Endothelial cell (in vitro differentiated cells): ENCODE results near the gene NECAB3. TPM values are rescaled to one million over a fixed set of nuclear protein-coding genes. Genes with fewer than 3 reads are reported as not detected.

Source experiments
- DNase-seq: peaks from one replicate; pipeline ENCODE4 v3.0.0; 2021; ENCODE audit warnings: low spot score
- H3K27ac Mint-ChIP-seq: one replicate; pipeline ENCODE4 v1.8.0; 2021; ENCODE audit warnings: mixed read lengths, inconsistent platforms; ENCODE audit not compliant: unreplicated experiment
- H3K27me3 Mint-ChIP-seq: one replicate; pipeline ENCODE4 v1.8.0; 2021; ENCODE audit warnings: mild to moderate bottlenecking, moderate library complexity, mixed read lengths, inconsistent platforms; ENCODE audit not compliant: unreplicated experiment
- H3K36me3 Mint-ChIP-seq: one replicate; pipeline ENCODE4 v1.8.0; 2021; ENCODE audit warnings: mild to moderate bottlenecking, low read depth, mixed read lengths, inconsistent platforms; ENCODE audit not compliant: unreplicated experiment
- H3K4me1 Mint-ChIP-seq: one replicate; pipeline ENCODE4 v1.8.0; 2021; ENCODE audit warnings: mild to moderate bottlenecking, mixed read lengths, inconsistent platforms; ENCODE audit not compliant: unreplicated experiment
- H3K4me3 Mint-ChIP-seq: one replicate; pipeline ENCODE4 v1.8.0; 2021; ENCODE audit warnings: mild to moderate bottlenecking, mixed read lengths, inconsistent platforms; ENCODE audit not compliant: unreplicated experiment
- H3K9me3 Mint-ChIP-seq: one replicate; pipeline ENCODE4 v1.8.0; 2021; ENCODE audit warnings: mixed read lengths, inconsistent platforms; ENCODE audit not compliant: unreplicated experiment
- total RNA-seq: library from RNA; stranded (reverse); fragmentation: NEBNext Ultra II Directional; extraction: Animal tissue kit (Norgen Biotek cat#: 25700); gene quantifications from one replicate; pipeline ENCODE4 v1.2.1, GENCODE V29; 2021; ENCODE audit not compliant: unreplicated experiment
- TF ChIP-seq, protein P1 (sequence below): fragments of 200-600 bp; sonication (generic); IDR thresholded peaks from one replicate; pipeline ENCODE4 v1.5.0; 2021; ENCODE audit warnings: antibody characterized with exemption; ENCODE audit not compliant: unreplicated experiment

NECAB3 gene
- total RNA-seq, 1 donor from 2014 or later, result 9.8 TPM

DNA sequence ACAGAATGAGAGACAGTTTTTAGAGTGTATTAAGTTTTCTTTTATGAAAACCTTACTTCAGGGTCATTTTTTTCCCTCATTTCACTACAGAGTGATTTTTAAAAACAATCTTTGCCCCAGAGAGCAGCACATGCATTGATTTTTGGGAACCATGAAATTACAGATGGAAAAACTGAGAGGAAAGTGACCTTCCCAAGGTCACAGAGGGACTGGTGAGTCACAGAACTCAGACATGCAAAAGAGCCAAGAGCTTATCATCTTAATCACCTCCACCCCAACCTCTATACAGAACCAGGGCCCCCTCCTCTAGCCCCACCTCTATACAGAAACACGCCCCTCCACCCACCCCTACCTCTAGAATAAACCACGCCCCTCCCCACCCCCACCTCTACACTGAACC lies 35.2 kb upstream of the NECAB3 start:
- TF ChIP-seq, protein P1, sequence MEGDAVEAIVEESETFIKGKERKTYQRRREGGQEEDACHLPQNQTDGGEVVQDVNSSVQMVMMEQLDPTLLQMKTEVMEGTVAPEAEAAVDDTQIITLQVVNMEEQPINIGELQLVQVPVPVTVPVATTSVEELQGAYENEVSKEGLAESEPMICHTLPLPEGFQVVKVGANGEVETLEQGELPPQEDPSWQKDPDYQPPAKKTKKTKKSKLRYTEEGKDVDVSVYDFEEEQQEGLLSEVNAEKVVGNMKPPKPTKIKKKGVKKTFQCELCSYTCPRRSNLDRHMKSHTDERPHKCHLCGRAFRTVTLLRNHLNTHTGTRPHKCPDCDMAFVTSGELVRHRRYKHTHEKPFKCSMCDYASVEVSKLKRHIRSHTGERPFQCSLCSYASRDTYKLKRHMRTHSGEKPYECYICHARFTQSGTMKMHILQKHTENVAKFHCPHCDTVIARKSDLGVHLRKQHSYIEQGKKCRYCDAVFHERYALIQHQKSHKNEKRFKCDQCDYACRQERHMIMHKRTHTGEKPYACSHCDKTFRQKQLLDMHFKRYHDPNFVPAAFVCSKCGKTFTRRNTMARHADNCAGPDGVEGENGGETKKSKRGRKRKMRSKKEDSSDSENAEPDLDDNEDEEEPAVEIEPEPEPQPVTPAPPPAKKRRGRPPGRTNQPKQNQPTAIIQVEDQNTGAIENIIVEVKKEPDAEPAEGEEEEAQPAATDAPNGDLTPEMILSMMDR, result no peak
- H3K4me3 Mint-ChIP-seq, result no peak overlapping the region
- H3K27ac Mint-ChIP-seq, result no peak overlapping the region
- peaks cover 8% of the 10 kb centered on the region for H3K27me3 Mint-ChIP-seq
- no peaks in the 10 kb centered on the region for H3K4me1 Mint-ChIP-seq
- peaks cover 5% of the 10 kb centered on the region for H3K36me3 Mint-ChIP-seq
- no peaks in the 10 kb centered on the region for H3K9me3 Mint-ChIP-seq
- no peak for DNase-seq

DNA sequence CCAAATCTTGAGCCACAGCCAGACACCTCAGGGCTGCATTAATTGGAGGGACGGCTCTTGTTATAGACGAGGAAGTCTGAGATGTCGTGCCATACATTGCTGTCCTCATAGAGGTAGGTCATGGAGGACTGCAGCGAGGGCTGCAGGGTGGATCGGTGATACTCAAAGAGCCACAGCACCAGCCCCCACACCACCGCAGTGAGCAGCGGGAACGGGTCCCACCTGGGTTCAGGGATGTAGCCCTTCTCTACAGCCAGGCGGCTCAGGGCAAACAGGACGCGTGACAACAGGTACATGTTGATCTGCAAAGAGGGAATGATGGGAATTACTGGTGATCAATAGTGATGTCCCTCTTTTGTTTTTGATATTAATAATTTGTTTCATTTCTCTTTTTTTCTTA lies 33.4 kb upstream of the NECAB3 start:
- Mint-ChIP-seq H3K27me3 (peaks cover 2% of the 10 kb centered on the region), H3K9me3 (no peaks in the 10 kb centered on the region), H3K4me1 (no peaks in the 10 kb centered on the region), H3K4me3 (no peak overlapping the region), H3K27ac (no peak overlapping the region), H3K36me3 (peaks cover 10% of the 10 kb centered on the region)
- TF ChIP-seq, protein P1, result no peak
- no peak for DNase-seq

DNA sequence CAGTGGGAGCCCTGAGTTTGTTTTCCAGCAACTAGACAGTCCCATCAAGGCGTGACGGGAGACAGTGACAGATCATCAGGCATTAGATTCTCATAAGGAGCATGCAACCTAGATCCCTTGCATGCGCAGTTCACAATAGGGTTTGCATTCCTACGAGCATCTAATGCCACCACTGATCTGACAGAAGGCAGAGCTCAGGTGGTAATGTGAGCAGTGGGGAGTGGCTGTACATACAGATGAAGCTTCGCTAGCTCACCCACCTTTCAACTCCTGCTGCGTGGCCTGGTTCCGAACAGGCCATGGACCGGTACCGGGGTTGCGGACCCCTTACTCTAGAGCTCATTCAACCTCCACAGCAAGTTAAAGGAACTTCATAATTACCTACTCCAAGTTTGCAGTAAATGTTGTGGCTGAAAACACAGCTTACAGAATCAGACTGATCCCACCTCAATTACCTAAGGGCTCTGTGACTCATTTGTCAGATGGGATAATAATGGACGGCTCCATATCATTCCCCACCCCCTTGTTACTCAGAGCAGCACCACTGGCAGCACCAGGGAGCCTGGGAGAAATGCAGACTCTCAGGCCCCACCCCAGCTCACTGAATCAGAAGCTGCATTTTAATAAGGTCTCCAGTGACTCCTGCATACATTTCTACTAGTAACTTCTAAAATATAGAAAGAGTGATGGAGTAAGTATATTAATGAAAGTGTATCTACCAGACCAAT lies 30.1 kb upstream of the NECAB3 start:
- Mint-ChIP-seq H3K36me3 (peaks cover 8% of the 10 kb centered on the region), H3K9me3 (no peaks in the 10 kb centered on the region), H3K4me3 (no peak overlapping the region), H3K4me1 (no peaks in the 10 kb centered on the region), H3K27me3 (peaks cover 4% of the 10 kb centered on the region), H3K27ac (no peak overlapping the region)
- TF ChIP-seq, protein P1, result no peak
- no peak for DNase-seq

DNA sequence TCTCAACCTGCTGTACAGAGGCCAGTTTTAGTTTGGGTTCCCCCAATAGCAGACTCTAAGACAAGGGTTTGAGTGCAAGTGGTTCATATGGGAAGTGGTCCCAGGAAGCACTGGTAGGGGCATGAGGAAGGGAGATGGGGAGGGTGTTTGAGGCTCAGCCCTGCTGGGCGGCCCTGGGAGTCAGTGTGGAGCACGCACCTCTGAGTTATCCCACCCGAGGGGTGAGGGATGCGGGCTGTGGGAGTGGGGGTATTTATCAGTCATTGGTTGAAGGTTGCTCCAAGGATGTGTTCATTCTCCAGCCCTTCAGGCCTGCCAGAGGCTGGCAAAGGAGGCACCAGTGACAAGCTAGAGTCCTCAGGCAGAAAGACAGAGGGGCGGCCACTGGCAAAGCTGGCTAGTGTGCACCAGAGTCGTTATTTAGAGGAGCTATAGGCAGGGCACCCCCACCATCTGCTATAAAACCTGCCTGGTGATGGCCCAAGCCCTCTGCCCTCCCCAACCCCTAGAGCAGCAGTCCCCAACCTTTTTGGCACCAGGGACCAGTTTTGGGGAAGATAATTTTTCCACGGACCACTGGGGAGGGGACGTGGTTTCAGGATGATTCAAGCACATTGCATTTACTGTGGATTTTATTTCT lies 29.4 kb upstream of the NECAB3 start:
- H3K36me3 Mint-ChIP-seq, result peaks cover 8% of the 10 kb centered on the region
- TF ChIP-seq, protein P1, result no peak
- no peak overlapping the region for H3K27ac Mint-ChIP-seq
- H3K27me3 Mint-ChIP-seq, result peaks cover 4% of the 10 kb centered on the region
- no peak for DNase-seq
- no peaks in the 10 kb centered on the region for H3K9me3 Mint-ChIP-seq
- no peaks in the 10 kb centered on the region for H3K4me1 Mint-ChIP-seq
- H3K4me3 Mint-ChIP-seq, result peak overlapping the region; percentile 18

DNA sequence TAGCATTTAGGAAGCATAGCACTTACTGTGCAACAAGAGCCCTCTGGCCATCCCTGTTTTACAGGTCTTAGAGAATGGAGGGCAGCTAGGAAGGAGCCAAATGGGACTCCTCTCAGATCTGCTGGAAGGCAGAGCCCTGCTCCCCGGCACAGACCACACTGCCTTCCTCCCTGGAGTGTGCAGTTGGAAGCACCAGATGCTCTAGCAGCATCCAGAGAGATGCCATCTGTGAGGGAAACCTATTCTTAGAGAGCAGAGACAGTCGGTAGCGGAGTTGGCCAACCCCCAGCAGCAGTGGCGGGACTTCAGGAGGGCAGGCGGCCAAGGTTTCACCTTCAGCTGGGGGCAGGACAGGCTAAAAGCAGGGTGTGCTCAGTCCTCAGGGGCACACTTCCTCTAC lies 28.6 kb upstream of the NECAB3 start:
- Mint-ChIP-seq H3K9me3 (no peaks in the 10 kb centered on the region), H3K4me1 (no peaks in the 10 kb centered on the region), H3K4me3 (no peak overlapping the region), H3K27me3 (peaks cover 4% of the 10 kb centered on the region), H3K36me3 (peaks cover 8% of the 10 kb centered on the region), H3K27ac (no peak overlapping the region)
- no peak for DNase-seq
- TF ChIP-seq, protein P1, result no peak
